Body of pancreas (tissue), 4 donors: ENCODE results near the gene PCDHAC2.

Experiments
- POLR2A ChIP-seq, 3 donors: fragments of 450-650 bp; IDR thresholded peaks; one replicate each; pipeline ENCODE4 v1.6.1; 2016; ENCODE audit warnings: antibody characterized with exemption in 3 of 3, mild to moderate bottlenecking in 2 of 3
- TF ChIP-seq, protein P1 (sequence below), 7 experiments: fragments of 450-650 bp in 4 of 7; fragments of 200-600 bp in 3 of 7; sonication (generic) in 3 of 7; IDR thresholded peaks; one replicate each; pipeline ENCODE4 v1.5.1; 2016 to 2019; ENCODE audit warnings: antibody characterized with exemption in 7 of 7

DNA sequence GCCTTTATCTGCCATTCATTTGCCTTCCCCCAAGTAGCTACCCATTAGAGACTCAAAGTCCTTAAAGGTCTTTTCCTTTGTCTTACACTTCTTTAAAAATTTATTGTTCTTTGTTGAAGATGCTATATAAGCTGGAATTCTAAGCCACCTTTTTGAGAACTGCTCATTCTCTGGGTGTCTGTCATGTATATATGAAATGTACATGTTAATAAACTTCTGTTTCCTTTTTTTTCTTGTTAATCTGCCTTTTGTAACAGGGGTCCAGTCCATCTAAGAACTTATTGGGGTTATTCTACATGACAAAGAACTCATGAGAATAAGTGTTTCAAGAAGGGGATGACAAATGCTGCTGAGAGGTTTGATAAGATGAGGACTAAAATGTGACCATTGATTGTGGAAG lies 41.5 kb downstream of the PCDHAC2 start:
- TF ChIP-seq, protein P1, sequence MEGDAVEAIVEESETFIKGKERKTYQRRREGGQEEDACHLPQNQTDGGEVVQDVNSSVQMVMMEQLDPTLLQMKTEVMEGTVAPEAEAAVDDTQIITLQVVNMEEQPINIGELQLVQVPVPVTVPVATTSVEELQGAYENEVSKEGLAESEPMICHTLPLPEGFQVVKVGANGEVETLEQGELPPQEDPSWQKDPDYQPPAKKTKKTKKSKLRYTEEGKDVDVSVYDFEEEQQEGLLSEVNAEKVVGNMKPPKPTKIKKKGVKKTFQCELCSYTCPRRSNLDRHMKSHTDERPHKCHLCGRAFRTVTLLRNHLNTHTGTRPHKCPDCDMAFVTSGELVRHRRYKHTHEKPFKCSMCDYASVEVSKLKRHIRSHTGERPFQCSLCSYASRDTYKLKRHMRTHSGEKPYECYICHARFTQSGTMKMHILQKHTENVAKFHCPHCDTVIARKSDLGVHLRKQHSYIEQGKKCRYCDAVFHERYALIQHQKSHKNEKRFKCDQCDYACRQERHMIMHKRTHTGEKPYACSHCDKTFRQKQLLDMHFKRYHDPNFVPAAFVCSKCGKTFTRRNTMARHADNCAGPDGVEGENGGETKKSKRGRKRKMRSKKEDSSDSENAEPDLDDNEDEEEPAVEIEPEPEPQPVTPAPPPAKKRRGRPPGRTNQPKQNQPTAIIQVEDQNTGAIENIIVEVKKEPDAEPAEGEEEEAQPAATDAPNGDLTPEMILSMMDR (IDR thresholded peaks at IDR 0.05) = no peak
- TF ChIP-seq POLR2A (IDR thresholded peaks at IDR 0.05) = no peak
